Measurements from ENCODE around the gene SMARCC2.

DNA sequence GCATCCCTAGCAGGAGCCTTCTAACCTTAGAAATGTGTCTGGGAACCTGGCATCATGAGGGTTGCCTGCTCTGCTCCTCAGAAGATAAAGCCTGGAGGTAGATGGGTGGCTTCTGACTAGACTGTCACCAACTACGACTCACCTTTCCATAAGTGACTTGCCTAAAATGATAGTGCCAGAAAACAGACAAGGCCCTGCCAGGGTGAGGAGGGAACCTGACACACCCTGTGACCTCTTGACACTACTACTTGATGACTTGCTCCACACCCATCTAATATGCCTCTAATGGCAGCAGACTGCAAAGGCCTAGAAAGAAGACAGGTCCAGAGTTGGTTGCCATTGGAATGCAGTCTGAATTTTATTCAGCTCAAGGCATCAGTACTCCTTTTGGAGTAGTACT is 23.1 kb upstream of the SMARCC2 start:
- TF ChIP-seq POLR2A (IDR thresholded peaks at IDR 0.05; ENCODE audit: borderline replicate concordance, extremely low read depth, insufficient read depth, insufficient read length) (no peak), CBX3 (IDR thresholded peaks at IDR 0.05; ENCODE audit: low read depth) (no peak)
